ENCODE results near the gene SLC38A7. TPM values are rescaled to one million over a fixed set of nuclear protein-coding genes. Genes with fewer than 3 reads are reported as not detected.
A peak's percentile ranks its signal among the peaks of the same experiment; 100 is the strongest.
"Not testable (repeated sequence)": the region's sequence is repeated elsewhere in the genome, so short reads cannot be mapped to it uniquely, and the experiment has no call there.

SLC38A7 gene
- total and polyA plus RNA-seq, 12 donors, result 13.9 to 56.4 (median 23.3) TPM

DNA sequence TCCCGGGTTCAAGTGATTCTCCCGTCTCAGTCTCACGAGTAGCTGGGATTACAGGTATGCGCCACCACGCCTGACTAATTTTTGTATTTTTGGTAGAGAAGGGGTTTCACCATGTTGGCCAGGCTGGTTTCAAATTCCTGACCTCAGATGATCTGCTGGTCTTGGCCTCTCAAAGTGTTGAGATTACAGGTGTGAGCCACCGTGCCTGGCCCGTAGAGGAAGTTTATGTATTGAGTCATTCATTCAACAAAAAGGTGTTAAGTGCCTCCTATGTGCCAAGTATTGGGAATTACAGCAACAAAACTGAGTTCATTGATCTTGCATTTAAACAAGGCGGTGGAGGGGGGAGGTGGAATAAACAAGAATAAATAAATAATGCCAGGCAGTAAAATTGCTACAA lies 44.7 kb downstream of the SLC38A7 start:
- H3K36me3 ChIP-seq (replicated peaks in 1 of 2), result no peaks in the 10 kb centered on the region
- WGBS, 4 donors, result 83 to 90% (median 87%) methylated on average over 5 to 8 of the region's 8 CpGs
- H3K4me3 ChIP-seq, result no peak overlapping the region
- H3K4me1 ChIP-seq (replicated peaks in 1 of 2), result no peaks in the 10 kb centered on the region
- no peaks in the 10 kb centered on the region for H3K9me3 ChIP-seq (replicated peaks in 1 of 3)
- H3K27ac ChIP-seq, result no peak overlapping the region
- no peak for DNase-seq
- intact Hi-C loops (cut with DNase I), result loop anchor here in 1 of 2 donors (10.0 kb wide), 1 partner anchor 135 kb away; the partner anchor contains the start of gene NDRG4
- no peaks in the 10 kb centered on the region for H3K27me3 ChIP-seq
- TF ChIP-seq, protein P1, sequence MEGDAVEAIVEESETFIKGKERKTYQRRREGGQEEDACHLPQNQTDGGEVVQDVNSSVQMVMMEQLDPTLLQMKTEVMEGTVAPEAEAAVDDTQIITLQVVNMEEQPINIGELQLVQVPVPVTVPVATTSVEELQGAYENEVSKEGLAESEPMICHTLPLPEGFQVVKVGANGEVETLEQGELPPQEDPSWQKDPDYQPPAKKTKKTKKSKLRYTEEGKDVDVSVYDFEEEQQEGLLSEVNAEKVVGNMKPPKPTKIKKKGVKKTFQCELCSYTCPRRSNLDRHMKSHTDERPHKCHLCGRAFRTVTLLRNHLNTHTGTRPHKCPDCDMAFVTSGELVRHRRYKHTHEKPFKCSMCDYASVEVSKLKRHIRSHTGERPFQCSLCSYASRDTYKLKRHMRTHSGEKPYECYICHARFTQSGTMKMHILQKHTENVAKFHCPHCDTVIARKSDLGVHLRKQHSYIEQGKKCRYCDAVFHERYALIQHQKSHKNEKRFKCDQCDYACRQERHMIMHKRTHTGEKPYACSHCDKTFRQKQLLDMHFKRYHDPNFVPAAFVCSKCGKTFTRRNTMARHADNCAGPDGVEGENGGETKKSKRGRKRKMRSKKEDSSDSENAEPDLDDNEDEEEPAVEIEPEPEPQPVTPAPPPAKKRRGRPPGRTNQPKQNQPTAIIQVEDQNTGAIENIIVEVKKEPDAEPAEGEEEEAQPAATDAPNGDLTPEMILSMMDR (IDR thresholded peaks at IDR 0.05), result no peak
- no peak for TF ChIP-seq POLR2A (IDR thresholded peaks at IDR 0.05)

DNA sequence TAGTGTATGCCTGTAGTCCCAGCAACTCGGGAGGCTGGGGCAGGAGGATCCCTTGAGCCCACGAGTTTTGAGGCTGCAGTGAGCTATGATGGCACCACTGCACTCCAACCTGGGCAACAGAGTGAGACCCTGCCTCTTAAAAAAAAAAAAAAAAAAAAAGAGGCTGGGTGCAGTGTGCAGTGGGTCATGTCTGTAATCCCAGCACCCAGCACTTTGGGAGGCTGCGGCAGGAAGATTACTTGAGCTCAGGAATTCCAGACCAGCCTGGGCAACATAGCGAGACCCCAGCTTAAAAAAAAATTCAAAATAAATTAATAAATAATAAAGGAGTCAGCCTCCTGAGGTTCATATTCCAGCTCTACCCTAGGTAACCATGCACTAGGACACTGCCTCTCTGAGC lies 45.3 kb downstream of the SLC38A7 start:
- no peaks in the 10 kb centered on the region for H3K4me1 ChIP-seq (replicated peaks in 1 of 2)
- H3K4me3 ChIP-seq, result no peak overlapping the region
- TF ChIP-seq, protein P1 (IDR thresholded peaks at IDR 0.05), result no peak
- H3K27me3 ChIP-seq, result no peaks in the 10 kb centered on the region
- 61 to 88% (median 75%) methylated on average over 4 of the region's 4 CpGs for WGBS, 4 donors
- no peak overlapping the region for H3K27ac ChIP-seq
- no peaks in the 10 kb centered on the region for H3K9me3 ChIP-seq (replicated peaks in 1 of 3)
- no peak for DNase-seq
- intact Hi-C loops (cut with DNase I), result loop anchor here in 1 of 2 donors (10.0 kb wide), 1 partner anchor 134 kb away; the partner anchor contains the start of gene NDRG4
- H3K36me3 ChIP-seq (replicated peaks in 1 of 2), result no peaks in the 10 kb centered on the region

DNA sequence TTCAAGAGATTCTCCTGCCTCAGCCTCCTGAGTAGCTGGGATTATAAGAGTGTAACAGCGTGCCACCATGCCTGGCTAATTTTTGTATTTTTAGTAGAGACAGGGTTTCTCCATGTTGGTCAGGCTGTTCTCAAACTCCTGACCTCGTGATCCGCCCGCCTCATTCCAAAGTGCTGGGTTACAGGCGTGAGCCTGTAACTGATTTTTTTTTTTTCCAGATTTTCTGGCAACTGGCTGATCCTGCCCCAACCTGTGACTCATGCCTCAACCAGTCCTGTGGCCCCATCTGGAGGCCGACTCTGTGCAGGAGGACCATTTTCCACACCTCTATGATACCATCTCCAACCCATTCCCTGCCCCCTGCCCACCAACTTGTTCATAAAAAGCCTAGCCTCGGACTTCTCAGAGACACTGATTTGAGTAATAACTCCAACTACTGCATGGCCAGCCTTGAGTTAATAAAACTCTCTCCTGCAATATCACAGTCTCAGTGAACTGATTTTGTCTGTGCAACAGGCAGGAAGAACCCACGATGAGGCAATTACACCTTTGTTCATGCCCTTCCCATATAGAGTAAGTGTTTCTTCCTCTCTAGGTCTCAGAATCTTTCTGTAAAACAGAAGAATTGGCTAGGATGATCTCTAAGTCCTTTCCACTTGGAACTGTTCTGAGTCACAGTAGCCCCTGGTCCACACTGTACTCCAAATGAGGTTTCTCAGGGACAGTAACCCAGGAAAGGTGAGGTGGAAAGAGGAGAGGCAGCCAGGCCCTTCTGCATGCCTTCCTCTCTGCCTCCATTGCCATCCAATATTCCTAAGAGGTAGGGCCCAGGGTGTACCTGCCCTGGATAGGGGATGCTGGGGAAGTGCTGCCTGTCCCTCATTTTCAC lies 46.2 kb downstream of the SLC38A7 start:
- H3K36me3 ChIP-seq (replicated peaks in 1 of 2), result no peaks in the 10 kb centered on the region
- no peaks in the 10 kb centered on the region for H3K27me3 ChIP-seq
- no peak overlapping the region for H3K27ac ChIP-seq
- peak; percentile 59 to 86 (median 83) for DNase-seq
- intact Hi-C loops (cut with DNase I), result loop anchor here in 1 of 2 donors (10.0 kb wide), 1 partner anchor 134 kb away; the partner anchor contains the start of gene NDRG4
- 34 to 44% (median 36%) methylated on average over 8 of the region's 8 CpGs for WGBS, 4 donors
- TF ChIP-seq POLR2A (IDR thresholded peaks at IDR 0.05), result no peak
- TF ChIP-seq, protein P1 (IDR thresholded peaks at IDR 0.05), result peak; percentile 12 to 61 (median 52)
- no peaks in the 10 kb centered on the region for H3K9me3 ChIP-seq (replicated peaks in 1 of 3)
- H3K4me3 ChIP-seq, result no peak overlapping the region
- H3K4me1 ChIP-seq (replicated peaks in 1 of 2), result no peaks in the 10 kb centered on the region

DNA sequence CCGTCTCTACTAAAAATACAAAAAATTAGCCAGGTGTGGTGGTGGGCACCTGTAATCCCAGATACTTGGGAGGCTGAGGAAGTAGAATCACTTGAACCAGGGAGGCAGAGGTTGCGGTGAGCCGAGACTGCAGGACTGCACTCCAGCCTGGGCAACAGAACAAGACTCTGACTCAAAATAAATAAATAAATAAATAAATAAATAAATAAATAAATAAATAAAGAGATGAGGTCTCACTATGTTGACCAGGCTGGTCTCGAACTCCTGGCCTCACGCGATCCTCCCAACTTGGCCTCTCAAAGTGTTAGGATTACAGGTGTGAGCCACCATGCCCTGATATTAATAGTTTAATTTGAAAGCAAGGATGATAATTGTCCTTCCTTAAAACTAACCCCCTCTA lies 47.5 kb downstream of the SLC38A7 start:
- intact Hi-C loops (cut with DNase I), result loop anchor here in 1 of 2 donors (10.0 kb wide), 1 partner anchor 132 kb away; the partner anchor contains the start of gene NDRG4
- H3K27me3 ChIP-seq; H3K27ac ChIP-seq; H3K4me3 ChIP-seq; H3K4me1 ChIP-seq (replicated peaks in 1 of 2); H3K36me3 ChIP-seq (replicated peaks in 1 of 2); H3K9me3 ChIP-seq (replicated peaks in 1 of 3): not testable (repeated sequence)
- WGBS, 4 donors, result 92 to 97% (median 96%) methylated on average over 6 of the region's 6 CpGs
- peak in 1 of 7 donors; percentile 35 for DNase-seq
